GM12878 (cell line): ENCODE results near the gene ATP4B. TPM values are rescaled to one million over a fixed set of nuclear protein-coding genes. Genes with fewer than 3 reads are reported as not detected.

ENCODE experiments used
- ATAC-seq: fragments of 200-7000 bp; cut with Tn5 transposase; 3 replicates; pipeline ENCODE4 v1.9.1; 2020; ENCODE audit warnings: mild to moderate bottlenecking, moderate library complexity
- BruUV-seq: library from RNA; stranded (reverse); fragments of 400-500 nt; replicated peaks from 2 replicates; lab custom pipeline; 2021; lab: Mats Ljungman, UMichigan
- CTCF ChIA-PET: fragments of 300-600 bp; sonication (Branson Sonifier 250); formaldehyde crosslinking; extraction: SDS; loops from one replicate; lab custom pipeline; 2021; ENCODE audit warnings: inconsistent platforms; lab: Yijun Ruan, JAX
- POLR2A ChIA-PET: fragments of 350-600 bp; formaldehyde crosslinking; extraction: SDS; loops from one replicate; lab custom pipeline; 2021; ENCODE audit warnings: inconsistent platforms; lab: Charles Lee
- RAD21 ChIA-PET: fragments of 300-600 bp; sonication (Branson Sonifier 250); formaldehyde crosslinking; loops from one replicate; lab custom pipeline; 2023; ENCODE audit warnings: antibody characterized with exemption; ENCODE audit not compliant: unreplicated experiment; lab: Charles Lee
- SMC1A ChIA-PET: fragments of 300-600 bp; sonication (Branson Sonifier 250); formaldehyde crosslinking; loops from one replicate; lab custom pipeline; 2023; ENCODE audit not compliant: unreplicated experiment, uncharacterized antibody; lab: Charles Lee
- DNase-seq: peaks from one replicate; pipeline ENCODE4 v3.0.0-alpha.2; 2011; ENCODE audit warnings: low read depth, low spot score
- FAIRE-seq: peaks from 3 replicates; lab custom pipeline; 2011; peaks lifted over from hg19 to GRCh38; lab: Jason Lieb, UNC
- H2AFZ ChIP-seq: 2 replicates; pipeline ENCODE4 v1.6.0; 2011; ENCODE audit warnings: low read depth, low read length, control low read depth; ENCODE audit not compliant: control insufficient read depth
- H3K27ac ChIP-seq: 2 replicates; pipeline ENCODE4 v1.5.1; 2011; ENCODE audit warnings: control low read depth; ENCODE audit not compliant: control insufficient read depth, insufficient read depth
- H3K27me3 ChIP-seq, 2 experiments: replicated peaks in 1 of 2; 2 replicates each; pipeline versions ENCODE4 v1.6.0 to v1.6.1; 2011; ENCODE audit warnings: low read length in 1 of 2; ENCODE audit not compliant: control insufficient read depth in 2 of 2, insufficient read depth in 2 of 2
- H3K36me3 ChIP-seq, 2 experiments: 2 replicates each; pipeline ENCODE4 v1.5.1; 2011; ENCODE audit warnings: low read length in 1 of 2; ENCODE audit not compliant: control insufficient read depth in 2 of 2, insufficient read depth in 2 of 2
- H3K4me1 ChIP-seq: 2 replicates; pipeline ENCODE4 v1.6.1; 2011; ENCODE audit warnings: mild to moderate bottlenecking, low read length, moderate library complexity, mixed read lengths; ENCODE audit not compliant: control insufficient read depth, insufficient read depth
- H3K4me2 ChIP-seq: 2 replicates; pipeline ENCODE4 v1.6.0; 2011; ENCODE audit warnings: control low read depth; ENCODE audit not compliant: control insufficient read depth, insufficient read depth
- H3K4me3 ChIP-seq: fragments of 200-600 bp; sonication (generic); 2 replicates; pipeline ENCODE4 v1.5.1; 2016
- H3K79me2 ChIP-seq: 2 replicates; pipeline ENCODE4 v1.6.0; 2011; ENCODE audit warnings: low read length; ENCODE audit not compliant: control insufficient read depth, insufficient read depth
- H3K9ac ChIP-seq: 2 replicates; pipeline ENCODE4 v1.8.0; 2011; ENCODE audit warnings: low read length, control low read depth, mixed read lengths; ENCODE audit not compliant: control insufficient read depth, insufficient read depth
- H3K9me3 ChIP-seq: replicated peaks from 3 replicates; pipeline ENCODE4 v1.5.1; 2011; ENCODE audit warnings: mild to moderate bottlenecking, low read length; ENCODE audit not compliant: control insufficient read depth, insufficient read depth
- H4K20me1 ChIP-seq: 2 replicates; pipeline ENCODE4 v1.6.0; 2011; ENCODE audit not compliant: control insufficient read depth, insufficient read depth
- BCLAF1 ChIP-seq: fragments of 450-650 bp; IDR thresholded peaks from 2 replicates; pipeline ENCODE4 v1.6.1; 2017; ENCODE audit warnings: antibody characterized with exemption, mild to moderate bottlenecking, moderate library complexity
- EP300 ChIP-seq, 2 experiments: fragments of 150-350 bp in 1 of 2; IDR thresholded peaks; 2 replicates each; pipeline ENCODE4 v1.6.1; 2011 to 2012; ENCODE audit warnings: low read depth in 2 of 2, low read length in 2 of 2, borderline replicate concordance in 1 of 2, improper control_type of control experiment in 1 of 2, inconsistent platforms in 1 of 2; ENCODE audit not compliant: control insufficient read depth in 1 of 2
- GABPA ChIP-seq: IDR thresholded peaks from 2 replicates; pipeline ENCODE4 v1.6.1; 2014; ENCODE audit warnings: antibody characterized with exemption, low read depth, mild to moderate bottlenecking, inconsistent platforms
- NRF1 ChIP-seq: conservative IDR thresholded peaks from 2 replicates; pipeline ENCODE4 v1.6.1; 2011; ENCODE audit warnings: mild to moderate bottlenecking, low read depth, low read length, improper control_type of control experiment
- RBBP5 ChIP-seq: fragments of 200-600 bp; sonication (generic); conservative IDR thresholded peaks from 2 replicates; pipeline ENCODE4 v1.6.1; 2016
- SKIL ChIP-seq: fragments of 450-650 bp; IDR thresholded peaks from 2 replicates; pipeline ENCODE4 v1.6.1; 2017; ENCODE audit warnings: mild to moderate bottlenecking, low read depth, inconsistent platforms; ENCODE audit not compliant: poor library complexity, severe bottlenecking
- SMAD1 ChIP-seq: fragments of 450-650 bp; IDR thresholded peaks from 2 replicates; pipeline ENCODE4 v1.6.1; 2018; ENCODE audit warnings: mild to moderate bottlenecking, low read depth; ENCODE audit not compliant: partially characterized antibody
- SREBF2 ChIP-seq: IDR thresholded peaks from 2 replicates; pipeline ENCODE4 v1.6.1; 2012; ENCODE audit warnings: mild to moderate bottlenecking, low read length
- STAT1 ChIP-seq: fragments of 450-650 bp; conservative IDR thresholded peaks from 2 replicates; pipeline ENCODE4 v1.6.1; 2014; ENCODE audit warnings: antibody characterized with exemption, mild to moderate bottlenecking
- STAT3 ChIP-seq: IDR thresholded peaks from 2 replicates; pipeline ENCODE4 v1.6.1; 2011; ENCODE audit warnings: low read depth, low read length, improper control_type of control experiment
- ZBED1 ChIP-seq: IDR thresholded peaks from 2 replicates; pipeline ENCODE4 v1.6.1; 2016; ENCODE audit warnings: borderline replicate concordance
- ZNF217 ChIP-seq: fragments of 450-650 bp; IDR thresholded peaks from 2 replicates; pipeline ENCODE4 v1.6.1; 2017; ENCODE audit warnings: antibody characterized with exemption, mild to moderate bottlenecking
- ZNF384 ChIP-seq: IDR thresholded peaks from 2 replicates; pipeline ENCODE4 v1.6.1; 2012; ENCODE audit warnings: low read depth, mild to moderate bottlenecking, low read length, improper control_type of control experiment, borderline replicate concordance
- WGBS: methylation state at CpG from one replicate; pipeline ENCODE4 v1.1.6; 2016; ENCODE audit warnings: low lambda C conversion rate; ENCODE audit not compliant: insufficient replicate concordance, insufficient coverage; ENCODE audit errors: missing lambda C conversion rate; 5-methylcytosine and 5-hydroxymethylcytosine counted together
- in situ Hi-C: fragments of 300-500 bp; cut with MboI; formaldehyde crosslinking; loops from 9 replicates; pipeline ENCODE4 v1.14.3; 2018; ENCODE audit warnings: mixed read lengths
- intact Hi-C: fragments of 100-400 bp; cut with micrococcal nuclease; formaldehyde crosslinking; loops from one replicate; pipeline ENCODE4 v1.14.2; 2022; ENCODE audit not compliant: unreplicated experiment
- polyA plus RNA-seq, 11 experiments: library from polyadenylated mRNA; depleted of rRNA in 4 of 11; unstranded in 6 of 11; stranded (reverse) in 5 of 11; fragments of >200 nt; fragmentation: Nextera tagmentation in 4 of 11; fragmentation: Illumina TruSeq in 1 of 11; extraction: Ambion mirVana in 4 of 11; extraction: Trizol in 1 of 11; gene quantifications; 1 replicate in 1 of 11; 2 replicates in 10 of 11; pipeline versions ENCODE4 v1.2.1 to v1.2.3, GENCODE V29; 2011 to 2016; ENCODE audit warnings: inconsistent platforms in 2 of 11, missing spikeins in 2 of 11, low read depth in 1 of 11
- total RNA-seq, 4 experiments: library from RNA; depleted of rRNA in 3 of 4; stranded (reverse); fragments of >200 nt in 3 of 4; fragmentation: Illumina TruSeq in 1 of 4; extraction: Trizol in 1 of 4; gene quantifications; 2 replicates each; pipeline versions ENCODE4 v1.2.1 to v1.2.3, GENCODE V29; 2013 to 2021

ATP4B gene
- total and polyA plus RNA-seq, 10 of the 15 experiments (the other 5 are each of a cell fraction or from before 2014, with no cell fraction given): 0.05 to 0.33 (median 0.20) TPM; not detected in 4

- no peaks in the 10 kb centered on the region for H4K20me1 ChIP-seq
- ATAC-seq: no peak
- no peaks in the 10 kb centered on the region for H3K27me3 ChIP-seq
- 98% methylated on average over 9 of the region's 9 CpGs for WGBS
- DNase-seq: no peak
- H2AFZ ChIP-seq: no peak overlapping the region
- no TSS peak for BruUV-seq
- no peak overlapping the region for H3K4me2 ChIP-seq
- POLR2A ChIA-PET: no interaction called here
- TF ChIP-seq ZNF384 (no peak), SREBF2 (no peak), STAT3 (no peak), SMAD1 (no peak), RBBP5 (no peak), BCLAF1 (no peak), SKIL (no peak), GABPA (no peak), EP300 (IDR thresholded peaks at IDR 0.05; ENCODE audit: borderline replicate concordance in 1 of 2, control insufficient read depth in 1 of 2, low read depth in 2 of 2, low read length in 2 of 2) (no peak), STAT1 (no peak), ZNF217 (no peak), NRF1 (no peak), ZBED1 (no peak)
- no peak for FAIRE-seq
- no peak overlapping the region for H3K4me3 ChIP-seq
- H3K4me1 ChIP-seq: no peaks in the 10 kb centered on the region
- H3K79me2 ChIP-seq: no peaks in the 10 kb centered on the region; the same call in 1 of the 2 replicates
- H3K9ac ChIP-seq: no peak overlapping the region
- H3K36me3 ChIP-seq: peaks cover 8 to 31% of the 10 kb centered on the region in 2 experiments; a peak in 3 of 4 replicates
- SMC1A ChIA-PET: no interaction called here
- in situ Hi-C loops: no loop called here
- CTCF ChIA-PET: no interaction called here
- H3K27ac ChIP-seq: no peak overlapping the region
- RAD21 ChIA-PET: no interaction called here
- no peaks in the 10 kb centered on the region for H3K9me3 ChIP-seq
- intact Hi-C loops: no loop called here
These were observed 33.8 kb downstream of the ATP4B start for GRCh38 chr13:113624235-113624587.
